Vagina (tissue), 2 donors: Measurements from ENCODE around the gene CAND1.

Experiments used
- CTCF ChIP-seq, 3 experiments: fragments of 450-650 bp in 2 of 3; fragments of 200-600 bp in 1 of 3; sonication (generic) in 1 of 3; IDR thresholded peaks; one replicate each; pipeline ENCODE4 v1.5.1; 2017 to 2019; ENCODE audit warnings: antibody characterized with exemption in 3 of 3, mild to moderate bottlenecking in 2 of 3, moderate library complexity in 2 of 3
- POLR2A ChIP-seq, 2 donors: fragments of 450-650 bp; IDR thresholded peaks; one replicate each; pipeline ENCODE4 v1.6.1; 2017; ENCODE audit warnings: antibody characterized with exemption in 2 of 2, mild to moderate bottlenecking in 2 of 2, moderate library complexity in 2 of 2
- POLR2AphosphoS5 ChIP-seq, 2 donors: sonication (generic); formaldehyde crosslinking; IDR thresholded peaks; one replicate each; pipeline ENCODE4 v1.9.0; 2017; ENCODE audit warnings: antibody characterized with exemption in 2 of 2, mild to moderate bottlenecking in 2 of 2, low read depth in 1 of 2; ENCODE audit not compliant: insufficient read depth in 1 of 2

- TF ChIP-seq CTCF (IDR thresholded peaks at IDR 0.05): no peak
- TF ChIP-seq POLR2AphosphoS5 (IDR thresholded peaks at IDR 0.05; ENCODE audit: insufficient read depth in 1 of 2, low read depth in 1 of 2): no peak
- no peak for TF ChIP-seq POLR2A (IDR thresholded peaks at IDR 0.05)
Observed at GRCh38 chr12:67339530-67339929, 70.4 kb downstream of the CAND1 start.
